Esophagus muscularis mucosa (tissue), 4 donors: ENCODE measurements around the gene PIM2. TPM values are rescaled to one million over a fixed set of nuclear protein-coding genes. Genes with fewer than 3 reads are reported as not detected.

ENCODE experiments used
- DNase-seq: peaks from one replicate; pipeline ENCODE4 v3.0.0-alpha.2; 2017; ENCODE audit errors: extremely low spot score
- H3K27ac ChIP-seq, 4 donors: fragments of 200-600 bp; sonication (generic); replicated peaks in 1 of 4; 1 replicate in 3 of 4; 2 replicates in 1 of 4; pipeline ENCODE4 v1.5.1; 2016 to 2019; ENCODE audit warnings: mild to moderate bottlenecking in 1 of 4
- H3K27me3 ChIP-seq, 4 donors: fragments of 200-600 bp; sonication (generic); one replicate each; pipeline versions ENCODE4 v1.5.1 to v1.6.0; 2016 to 2019
- H3K36me3 ChIP-seq, 4 donors: fragments of 200-600 bp; sonication (generic); one replicate each; pipeline ENCODE4 v1.5.1; 2016 to 2019
- H3K4me1 ChIP-seq, 4 donors: fragments of 200-600 bp; sonication (generic); one replicate each; pipeline ENCODE4 v1.5.1; 2016 to 2019
- H3K4me3 ChIP-seq, 4 donors: fragments of 200-600 bp; sonication (generic); 1 replicate in 2 of 4; 2 replicates in 2 of 4; pipeline ENCODE4 v1.5.1; 2016 to 2019; ENCODE audit warnings: mild to moderate bottlenecking in 4 of 4, moderate library complexity in 1 of 4
- H3K9me3 ChIP-seq, 4 donors: fragments of 200-600 bp; sonication (generic); 1 replicate in 3 of 4; 2 replicates in 1 of 4; pipeline ENCODE4 v1.5.1; 2016 to 2019
- CTCF ChIP-seq, 3 experiments: fragments of 200-600 bp in 2 of 3; fragments of 450-650 bp in 1 of 3; sonication (generic) in 2 of 3; IDR thresholded peaks; one replicate each; pipeline ENCODE4 v1.5.1; 2017 to 2019; ENCODE audit warnings: antibody characterized with exemption in 3 of 3, mild to moderate bottlenecking in 2 of 3, moderate library complexity in 1 of 3
- EP300 ChIP-seq: sonication (generic); formaldehyde crosslinking; IDR thresholded peaks from one replicate; pipeline ENCODE4 v1.6.1; 2017; ENCODE audit warnings: antibody characterized with exemption
- POLR2A ChIP-seq: fragments of 450-650 bp; IDR thresholded peaks from one replicate; pipeline ENCODE4 v1.6.1; 2017; ENCODE audit warnings: antibody characterized with exemption, moderate library complexity, mild to moderate bottlenecking, low read depth
- POLR2AphosphoS5 ChIP-seq, 2 donors: sonication (generic); formaldehyde crosslinking; IDR thresholded peaks; one replicate each; pipeline ENCODE4 v1.6.1; 2017; ENCODE audit warnings: antibody characterized with exemption in 2 of 2
- WGBS: methylation state at CpG from one replicate; pipeline ENCODE4 v1.1.5; 2018; 5-methylcytosine and 5-hydroxymethylcytosine counted together
- intact Hi-C: fragments of 100-400 bp; cut with DNase I; formaldehyde crosslinking; loops from one replicate; pipeline ENCODE4 v1.15.1; 2023
- total RNA-seq, 4 donors: library from RNA; depleted of rRNA; stranded (reverse); fragments of >200 nt; gene quantifications; one replicate each; pipeline versions ENCODE4 v1.1.0 to v1.2.1, GENCODE V29; 2016

PIM2 gene
- total RNA-seq, 4 donors from 2014 or later, result 3.3 to 11.4 (median 7.3) TPM

- TF ChIP-seq POLR2A, result peak; percentile 12
- no peak for TF ChIP-seq EP300
- Histone ChIP-seq H3K27me3 (no peaks in the 10 kb centered on the region), H3K36me3 (peaks cover 0 to 20% (median 6%) of the 10 kb centered on the region in 4 donors), H3K9me3 (no peaks in the 10 kb centered on the region), H3K4me3 (peak within 1 kb of the TSS; percentile 63 to 79 (median 72)), H3K27ac (peak within 1 kb of the TSS; percentile 86 to 92 (median 90)), H3K4me1 (peaks cover 20 to 55% (median 48%) of the 10 kb centered on the region in 4 donors)
- intact Hi-C loops, result loop anchor here (10.0 kb wide), 1 partner anchor 1303 kb away; the partner anchor contains the start of genes ELK1 and UXT
- WGBS, result 54% methylated on average over 38 of the region's 53 CpGs
- no peak for DNase-seq
Observed at GRCh38 chrX:48957477-48957826, 38.6 kb upstream of the PIM2 start, which contains the start of gene OTUD5. OTUD5 (minus strand) TSS chrX:48957607; CDS start chrX:48957570, 37 bp downstream.

- Histone ChIP-seq H3K4me3 (peak overlapping the region; percentile 63 to 79 (median 72)), H3K36me3 (peaks cover 0 to 20% (median 6%) of the 10 kb centered on the region in 4 donors), H3K27me3 (no peaks in the 10 kb centered on the region), H3K4me1 (peaks cover 20 to 56% (median 52%) of the 10 kb centered on the region in 4 donors), H3K27ac (peak overlapping the region; percentile 86 to 92 (median 90)), H3K9me3 (no peaks in the 10 kb centered on the region)
- 26% methylated on average over 30 of the region's 61 CpGs for WGBS
- no peak for TF ChIP-seq POLR2AphosphoS5 (IDR thresholded peaks at IDR 0.05)
- TF ChIP-seq EP300, result no peak
- no peak for TF ChIP-seq CTCF (IDR thresholded peaks at IDR 0.05)
- no peak for TF ChIP-seq POLR2A
- no peak for DNase-seq
- intact Hi-C loops, result loop anchor here (10.0 kb wide), 1 partner anchor 1302 kb away; the partner anchor contains the start of genes ELK1 and UXT
Observed at GRCh38 chrX:48956728-48957414, 38.0 kb upstream of the PIM2 start.

- 63% methylated on average over 1 of the region's 1 CpG for WGBS
Observed at GRCh38 chrX:48948589-48948988, 29.8 kb upstream of the PIM2 start.

GRCh38 chrX:48945517-48946348 is 26.9 kb upstream of the PIM2 start:
- WGBS, result 48% methylated on average over 8 of the region's 8 CpGs
- Histone ChIP-seq H3K9me3 (no peaks in the 10 kb centered on the region), H3K4me1 (peaks cover 0 to 13% (median 7%) of the 10 kb centered on the region in 4 donors), H3K36me3 (peaks cover 0 to 19% (median 8%) of the 10 kb centered on the region in 4 donors), H3K27me3 (no peaks in the 10 kb centered on the region), H3K27ac (no peak overlapping the region), H3K4me3 (no peak overlapping the region)
- DNase-seq, result no peak
- peak; percentile 54 to 66 (median 60) for TF ChIP-seq CTCF (IDR thresholded peaks at IDR 0.05)
- TF ChIP-seq POLR2A, result no peak
- intact Hi-C loops, result no loop called here

More at GRCh38 chrX:48948589-48948988, 29.8 kb upstream of the PIM2 start:
- intact Hi-C loops, result no loop called here
- Histone ChIP-seq H3K27me3 (no peaks in the 10 kb centered on the region), H3K4me1 (peaks cover 9 to 26% (median 19%) of the 10 kb centered on the region in 4 donors), H3K4me3 (no peak overlapping the region), H3K36me3 (peaks cover 0 to 6% (median 3%) of the 10 kb centered on the region in 4 donors), H3K27ac (no peak overlapping the region), H3K9me3 (no peaks in the 10 kb centered on the region)
- no peak for TF ChIP-seq POLR2AphosphoS5 (IDR thresholded peaks at IDR 0.05)
- TF ChIP-seq CTCF (IDR thresholded peaks at IDR 0.05), result no peak
- TF ChIP-seq POLR2A, result no peak
- TF ChIP-seq EP300, result no peak
- DNase-seq, result no peak

DNA sequence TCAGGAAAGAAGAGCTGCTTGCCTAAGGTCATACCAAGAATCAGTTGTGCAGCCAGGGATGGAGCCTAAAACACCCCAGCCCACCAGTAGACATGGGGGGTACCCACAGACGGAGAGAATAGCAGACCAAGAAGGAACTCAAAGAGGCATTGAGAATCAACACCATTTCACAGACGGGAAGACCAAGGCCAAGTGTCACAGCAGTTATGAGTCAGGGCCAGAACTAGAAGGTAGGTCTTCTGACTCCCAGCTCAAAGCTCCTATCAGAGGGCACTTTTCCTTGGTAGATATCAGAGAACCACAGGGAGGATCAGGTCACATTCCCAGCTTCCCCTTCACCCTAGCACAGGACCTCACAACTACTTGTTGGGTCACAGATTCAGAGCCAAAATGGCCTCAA is 24.1 kb upstream of the PIM2 start:
- peaks cover 0 to 19% (median 11%) of the 10 kb centered on the region in 4 donors for H3K36me3 ChIP-seq
- no peak overlapping the region for H3K4me3 ChIP-seq
- no peak overlapping the region for H3K27ac ChIP-seq
- WGBS, result 71% methylated on average over 2 of the region's 2 CpGs
- peaks cover under 1 to 17% (median 14%) of the 10 kb centered on the region in 4 donors for H3K4me1 ChIP-seq
- DNase-seq, result no peak
- no peaks in the 10 kb centered on the region for H3K9me3 ChIP-seq
- TF ChIP-seq CTCF (IDR thresholded peaks at IDR 0.05) (no peak), EP300 (no peak)
- H3K27me3 ChIP-seq, result no peaks in the 10 kb centered on the region
- intact Hi-C loops, result no loop called here
